ENCODE results near the gene LYPD5.
"Not testable (repeated sequence)": the region's sequence is repeated elsewhere in the genome, so short reads cannot be mapped to it uniquely, and the experiment has no call there.

LYPD5 gene

DNA sequence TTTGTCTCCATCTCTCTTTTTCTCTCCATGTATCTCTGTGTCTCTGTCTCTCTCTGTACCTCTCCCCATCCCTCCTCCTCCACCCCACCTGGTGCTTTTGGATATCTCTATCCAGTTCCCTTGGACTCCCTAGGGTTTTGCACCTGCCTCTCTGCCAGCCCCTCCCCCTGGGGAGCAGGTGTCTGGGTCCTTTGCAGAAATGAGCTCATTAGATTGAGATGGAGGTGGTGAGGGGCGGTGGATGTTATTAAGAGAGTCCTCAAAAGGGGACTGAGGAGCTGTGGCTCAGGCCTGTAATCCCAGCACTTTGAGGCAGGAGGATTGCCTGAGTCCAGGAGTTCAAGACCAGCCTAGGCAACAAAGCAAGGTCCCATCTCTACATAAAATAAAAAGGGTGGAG is 23.6 kb downstream of the LYPD5 start:
- H3K36me3 ChIP-seq (ENCODE audit: insufficient read depth), result no peaks in the 10 kb centered on the region
- H3K79me2 ChIP-seq (ENCODE audit: insufficient read depth, low read depth), result no peaks in the 10 kb centered on the region
- H4K20me1 ChIP-seq (ENCODE audit: insufficient read depth), result no peaks in the 10 kb centered on the region
- H3K27me3 ChIP-seq (ENCODE audit: insufficient read depth, low read depth), result no peaks in the 10 kb centered on the region
- no peak overlapping the region for H3K9ac ChIP-seq
- H3K27ac ChIP-seq, result no peak overlapping the region
- H3K4me3 ChIP-seq (IDR thresholded peaks at IDR 0.05; ENCODE audit: insufficient read depth, low read depth, low read length), result no peak overlapping the region
- no peak overlapping the region for H3K4me2 ChIP-seq
- TF ChIP-seq, protein P1, sequence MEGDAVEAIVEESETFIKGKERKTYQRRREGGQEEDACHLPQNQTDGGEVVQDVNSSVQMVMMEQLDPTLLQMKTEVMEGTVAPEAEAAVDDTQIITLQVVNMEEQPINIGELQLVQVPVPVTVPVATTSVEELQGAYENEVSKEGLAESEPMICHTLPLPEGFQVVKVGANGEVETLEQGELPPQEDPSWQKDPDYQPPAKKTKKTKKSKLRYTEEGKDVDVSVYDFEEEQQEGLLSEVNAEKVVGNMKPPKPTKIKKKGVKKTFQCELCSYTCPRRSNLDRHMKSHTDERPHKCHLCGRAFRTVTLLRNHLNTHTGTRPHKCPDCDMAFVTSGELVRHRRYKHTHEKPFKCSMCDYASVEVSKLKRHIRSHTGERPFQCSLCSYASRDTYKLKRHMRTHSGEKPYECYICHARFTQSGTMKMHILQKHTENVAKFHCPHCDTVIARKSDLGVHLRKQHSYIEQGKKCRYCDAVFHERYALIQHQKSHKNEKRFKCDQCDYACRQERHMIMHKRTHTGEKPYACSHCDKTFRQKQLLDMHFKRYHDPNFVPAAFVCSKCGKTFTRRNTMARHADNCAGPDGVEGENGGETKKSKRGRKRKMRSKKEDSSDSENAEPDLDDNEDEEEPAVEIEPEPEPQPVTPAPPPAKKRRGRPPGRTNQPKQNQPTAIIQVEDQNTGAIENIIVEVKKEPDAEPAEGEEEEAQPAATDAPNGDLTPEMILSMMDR (conservative IDR thresholded peaks at IDR 0.05; ENCODE audit: low read depth, low read length), result no peak
- no peaks in the 10 kb centered on the region for H3K4me1 ChIP-seq (ENCODE audit: low read depth, poor library complexity, severe bottlenecking)
- H2AFZ ChIP-seq (ENCODE audit: low read depth), result no peak overlapping the region

DNA sequence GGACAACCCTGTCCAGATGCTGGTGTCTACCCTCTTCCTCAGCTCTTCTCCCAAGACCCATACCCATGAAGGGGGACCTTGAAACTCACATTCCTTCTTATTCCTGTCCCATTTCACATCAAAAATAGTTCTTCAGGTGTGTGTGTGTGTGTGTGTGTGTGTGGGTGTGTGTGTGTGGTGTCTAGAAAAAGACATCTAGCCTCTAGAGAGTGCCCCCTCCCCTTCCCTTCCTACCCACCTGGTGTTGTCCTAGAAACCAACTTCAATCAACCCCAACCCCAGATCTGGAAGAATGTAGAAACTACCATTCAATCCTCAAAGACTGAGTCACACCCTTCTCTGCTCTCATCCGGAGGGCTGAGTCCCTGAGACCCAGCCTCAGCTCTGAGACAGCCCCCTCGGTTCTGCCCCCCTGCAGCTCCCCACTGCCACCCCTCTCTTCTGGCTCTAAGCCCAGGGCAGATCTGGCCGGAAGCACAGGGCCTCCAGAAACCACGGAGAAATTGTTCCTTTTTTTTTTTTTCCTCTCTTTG is 25.0 kb downstream of the LYPD5 start:
- H3K4me1 ChIP-seq (ENCODE audit: low read depth, poor library complexity, severe bottlenecking), result no peaks in the 10 kb centered on the region
- TF ChIP-seq, protein P1 (conservative IDR thresholded peaks at IDR 0.05; ENCODE audit: low read depth, low read length), result no peak
- no peaks in the 10 kb centered on the region for H3K36me3 ChIP-seq (ENCODE audit: insufficient read depth)
- H2AFZ ChIP-seq (ENCODE audit: low read depth), result no peak overlapping the region
- H3K9ac ChIP-seq, result no peak overlapping the region
- H3K27me3 ChIP-seq (ENCODE audit: insufficient read depth, low read depth), result peaks cover 10% of the 10 kb centered on the region; the same call in 1 of the 2 replicates
- no peak overlapping the region for H3K4me3 ChIP-seq (IDR thresholded peaks at IDR 0.05; ENCODE audit: insufficient read depth, low read depth, low read length)
- no peaks in the 10 kb centered on the region for H4K20me1 ChIP-seq (ENCODE audit: insufficient read depth)
- no peak overlapping the region for H3K4me2 ChIP-seq
- no peaks in the 10 kb centered on the region for H3K79me2 ChIP-seq (ENCODE audit: insufficient read depth, low read depth)
- no peak overlapping the region for H3K27ac ChIP-seq

- TF ChIP-seq, protein P1 (conservative IDR thresholded peaks at IDR 0.05; ENCODE audit: low read depth, low read length), result no peak
- no peaks in the 10 kb centered on the region for H3K36me3 ChIP-seq (ENCODE audit: insufficient read depth)
- no peak overlapping the region for H3K9ac ChIP-seq
- peaks cover 12% of the 10 kb centered on the region; the same call in 1 of the 2 replicates for H3K27me3 ChIP-seq (ENCODE audit: insufficient read depth, low read depth)
- no peak overlapping the region for H3K4me3 ChIP-seq (IDR thresholded peaks at IDR 0.05; ENCODE audit: insufficient read depth, low read depth, low read length)
- H3K79me2 ChIP-seq (ENCODE audit: insufficient read depth, low read depth), result no peaks in the 10 kb centered on the region
- no peak overlapping the region for H2AFZ ChIP-seq (ENCODE audit: low read depth)
- H4K20me1 ChIP-seq (ENCODE audit: insufficient read depth), result no peaks in the 10 kb centered on the region
- H3K4me1 ChIP-seq (ENCODE audit: low read depth, poor library complexity, severe bottlenecking), result no peaks in the 10 kb centered on the region
- no peak overlapping the region for H3K27ac ChIP-seq
- H3K4me2 ChIP-seq, result no peak overlapping the region
These were observed 26.0 kb downstream of the LYPD5 start for GRCh38 chr19:43776286-43776685.

DNA sequence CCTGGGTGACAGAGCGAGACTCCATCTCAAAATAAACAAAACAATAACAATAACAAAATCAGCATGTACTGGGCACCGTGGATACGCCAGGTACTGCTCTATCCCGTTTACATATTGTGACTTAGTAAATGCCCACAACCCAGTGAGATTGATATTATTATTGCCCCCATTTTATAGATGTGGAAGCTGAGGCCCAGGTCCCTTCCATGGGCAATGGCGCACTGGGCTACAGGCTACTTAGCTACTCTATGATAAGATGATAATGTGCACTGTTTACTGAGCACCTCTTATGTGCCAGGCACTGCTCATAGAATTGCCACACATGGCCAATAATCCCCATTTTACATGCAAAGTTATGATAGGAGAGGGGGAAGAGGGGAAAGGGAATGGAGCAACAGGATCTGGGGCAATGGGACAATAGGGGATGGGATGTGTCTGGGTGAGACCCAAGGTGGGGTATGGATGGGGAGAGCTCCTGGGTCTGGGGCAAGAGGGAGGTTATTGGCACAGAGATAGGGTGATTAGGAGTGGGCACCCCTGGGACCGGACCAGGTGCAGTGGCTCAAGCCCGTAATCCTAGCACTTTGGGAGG is 26.9 kb downstream of the LYPD5 start:
- Histone ChIP-seq H4K20me1 (ENCODE audit: insufficient read depth) (no peaks in the 10 kb centered on the region), H3K4me2 (no peak overlapping the region), H3K4me3 (IDR thresholded peaks at IDR 0.05; ENCODE audit: insufficient read depth, low read depth, low read length) (no peak overlapping the region), H3K9ac (no peak overlapping the region), H2AFZ (ENCODE audit: low read depth) (no peak overlapping the region), H3K79me2 (ENCODE audit: insufficient read depth, low read depth) (no peaks in the 10 kb centered on the region), H3K4me1 (ENCODE audit: low read depth, poor library complexity, severe bottlenecking) (no peaks in the 10 kb centered on the region), H3K27ac (no peak overlapping the region), H3K27me3 (ENCODE audit: insufficient read depth, low read depth) (peaks cover 12% of the 10 kb centered on the region; the same call in 1 of the 2 replicates), H3K36me3 (ENCODE audit: insufficient read depth) (no peaks in the 10 kb centered on the region)
- TF ChIP-seq, protein P1 (conservative IDR thresholded peaks at IDR 0.05; ENCODE audit: low read depth, low read length), result no peak

GRCh38 chr19:43774940-43775258 is 27.3 kb downstream of the LYPD5 start:
- not testable (repeated sequence) for H3K4me2 ChIP-seq; H3K27ac ChIP-seq; H3K36me3 ChIP-seq (ENCODE audit: insufficient read depth); H3K79me2 ChIP-seq (ENCODE audit: insufficient read depth, low read depth); H3K4me1 ChIP-seq (ENCODE audit: low read depth, poor library complexity, severe bottlenecking); H2AFZ ChIP-seq (ENCODE audit: low read depth); H3K4me3 ChIP-seq (IDR thresholded peaks at IDR 0.05; ENCODE audit: insufficient read depth, low read depth, low read length); H3K9ac ChIP-seq; H4K20me1 ChIP-seq (ENCODE audit: insufficient read depth)
- peaks cover 12% of the 10 kb centered on the region; the same call in 1 of the 2 replicates for H3K27me3 ChIP-seq (ENCODE audit: insufficient read depth, low read depth)
